Type B pancreatic cell (in vitro differentiated cells): ENCODE data around the gene CNNM2. TPM values are rescaled to one million over a fixed set of nuclear protein-coding genes. Genes with fewer than 3 reads are reported as not detected.
"Not testable (repeated sequence)": the region's sequence is repeated elsewhere in the genome, so short reads cannot be mapped to it uniquely, and the experiment has no call there.

ENCODE experiments used
- DNase-seq: peaks from one replicate; pipeline ENCODE4 v3.0.0; 2021; ENCODE audit warnings: mixed read lengths; ENCODE audit not compliant: unreplicated experiment; ENCODE audit errors: extremely low spot score
- H3K27ac Mint-ChIP-seq: 2 replicates; pipeline ENCODE4 v1.8.0; 2021; ENCODE audit warnings: mild to moderate bottlenecking, mixed read lengths
- H3K27me3 Mint-ChIP-seq: 2 replicates; pipeline ENCODE4 v1.8.0; 2021; ENCODE audit warnings: mixed read lengths
- H3K36me3 Mint-ChIP-seq: 2 replicates; pipeline ENCODE4 v1.8.0; 2021; ENCODE audit warnings: mixed read lengths
- H3K4me1 Mint-ChIP-seq: one replicate; pipeline ENCODE4 v1.8.0; 2021; ENCODE audit warnings: mixed read lengths; ENCODE audit not compliant: unreplicated experiment
- H3K4me3 Mint-ChIP-seq: 2 replicates; pipeline ENCODE4 v1.8.0; 2021; ENCODE audit warnings: mild to moderate bottlenecking, mixed read lengths
- H3K9me3 Mint-ChIP-seq: 2 replicates; pipeline ENCODE4 v1.8.0; 2021; ENCODE audit warnings: mixed read lengths
- total RNA-seq: library from RNA; stranded (reverse); gene quantifications from 2 replicates; pipeline ENCODE4 v1.2.1, GENCODE V29; 2021; ENCODE audit warnings: low replicate concordance
- TF ChIP-seq, protein P1 (sequence below): fragments of 200-600 bp; sonication (generic); conservative IDR thresholded peaks from 2 replicates; pipeline ENCODE4 v1.5.0; 2021; ENCODE audit warnings: antibody characterized with exemption, mild to moderate bottlenecking

CNNM2 gene
- total RNA-seq, 1 donor from 2014 or later, result 9.8 TPM

DNA sequence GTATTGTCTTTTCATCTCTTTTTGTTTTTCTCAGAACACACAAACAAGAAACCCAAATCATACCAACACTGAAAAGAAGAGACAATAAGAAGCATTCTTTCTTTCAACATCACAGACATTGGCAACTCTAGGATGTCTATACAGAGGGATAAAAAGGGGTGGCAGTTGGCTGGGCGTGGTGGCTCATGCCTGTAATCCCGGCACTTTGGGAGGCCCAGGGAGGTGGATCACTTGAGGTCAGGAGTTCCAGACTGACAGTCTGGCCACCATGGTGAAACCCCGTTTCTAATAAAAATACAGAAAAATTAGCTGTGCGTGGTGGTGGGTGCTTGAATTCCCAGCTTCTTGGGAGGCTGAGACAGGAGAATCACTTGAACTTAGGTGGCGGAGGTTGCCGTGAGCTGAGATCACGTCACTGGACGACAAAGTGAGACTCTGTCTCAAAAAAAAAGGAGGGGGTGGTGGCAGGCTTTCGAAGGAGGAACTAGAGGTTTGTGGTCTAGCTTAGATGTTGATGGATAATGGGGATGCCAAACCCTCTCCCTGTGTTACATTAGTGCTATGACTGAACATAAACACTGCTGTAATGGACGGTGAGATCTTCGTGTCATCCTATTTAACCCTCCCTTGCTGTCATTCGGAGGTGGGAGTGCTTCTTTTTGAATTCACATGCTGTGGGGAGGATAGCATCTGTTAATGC, 9.4 kb downstream of the CNNM2 start:
- Mint-ChIP-seq H3K27ac (no peak overlapping the region), H3K9me3 (peaks cover 5% of the 10 kb centered on the region), H3K27me3 (no peaks in the 10 kb centered on the region), H3K4me1 (peaks cover 8% of the 10 kb centered on the region), H3K4me3 (no peak overlapping the region), H3K36me3 (peaks cover 6% of the 10 kb centered on the region)
- TF ChIP-seq, protein P1, sequence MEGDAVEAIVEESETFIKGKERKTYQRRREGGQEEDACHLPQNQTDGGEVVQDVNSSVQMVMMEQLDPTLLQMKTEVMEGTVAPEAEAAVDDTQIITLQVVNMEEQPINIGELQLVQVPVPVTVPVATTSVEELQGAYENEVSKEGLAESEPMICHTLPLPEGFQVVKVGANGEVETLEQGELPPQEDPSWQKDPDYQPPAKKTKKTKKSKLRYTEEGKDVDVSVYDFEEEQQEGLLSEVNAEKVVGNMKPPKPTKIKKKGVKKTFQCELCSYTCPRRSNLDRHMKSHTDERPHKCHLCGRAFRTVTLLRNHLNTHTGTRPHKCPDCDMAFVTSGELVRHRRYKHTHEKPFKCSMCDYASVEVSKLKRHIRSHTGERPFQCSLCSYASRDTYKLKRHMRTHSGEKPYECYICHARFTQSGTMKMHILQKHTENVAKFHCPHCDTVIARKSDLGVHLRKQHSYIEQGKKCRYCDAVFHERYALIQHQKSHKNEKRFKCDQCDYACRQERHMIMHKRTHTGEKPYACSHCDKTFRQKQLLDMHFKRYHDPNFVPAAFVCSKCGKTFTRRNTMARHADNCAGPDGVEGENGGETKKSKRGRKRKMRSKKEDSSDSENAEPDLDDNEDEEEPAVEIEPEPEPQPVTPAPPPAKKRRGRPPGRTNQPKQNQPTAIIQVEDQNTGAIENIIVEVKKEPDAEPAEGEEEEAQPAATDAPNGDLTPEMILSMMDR, result no peak
- DNase-seq, result no peak

DNA sequence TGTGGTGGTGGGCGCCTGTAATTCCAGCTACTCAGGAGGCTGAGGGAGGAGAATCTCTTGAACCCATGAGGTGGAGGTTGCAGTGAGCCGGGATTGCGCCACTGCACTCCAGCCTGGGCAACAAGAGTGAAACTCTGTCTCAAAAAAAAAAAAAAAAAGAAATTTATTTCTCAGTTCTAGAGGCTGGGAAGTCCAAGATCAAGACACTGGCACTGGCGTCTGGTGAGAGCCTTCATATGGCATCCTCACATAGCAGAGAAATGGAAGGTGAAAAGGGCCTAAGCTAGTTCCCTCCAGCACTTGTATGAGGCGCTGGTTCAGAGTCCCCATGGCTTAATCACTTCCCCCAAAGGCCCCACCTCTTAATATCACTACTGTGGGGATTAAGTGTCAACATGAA, 10.3 kb downstream of the CNNM2 start:
- H3K36me3 Mint-ChIP-seq, H3K4me1 Mint-ChIP-seq, H3K27ac Mint-ChIP-seq, H3K4me3 Mint-ChIP-seq, H3K9me3 Mint-ChIP-seq, DNase-seq, H3K27me3 Mint-ChIP-seq: not testable (repeated sequence)

DNA sequence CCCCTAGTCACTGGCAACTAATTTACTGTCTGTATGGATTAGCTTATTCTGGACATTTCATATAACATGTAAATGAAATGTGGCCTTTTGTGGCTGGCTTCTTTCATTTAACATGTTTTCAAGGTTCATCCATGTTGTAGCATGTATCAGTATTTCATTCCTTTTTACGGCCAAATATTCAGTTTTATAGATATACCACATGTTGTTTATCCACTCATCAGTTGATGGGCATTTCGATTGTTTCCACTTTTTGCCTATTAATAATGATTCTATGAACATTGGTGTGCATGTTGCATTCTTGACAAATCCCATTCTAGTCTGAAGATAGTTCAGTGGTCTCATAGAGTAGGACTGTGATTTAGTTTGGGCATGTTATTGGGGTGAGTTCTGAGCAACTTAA, 12.6 kb downstream of the CNNM2 start:
- TF ChIP-seq, protein P1, result no peak
- peaks cover 7% of the 10 kb centered on the region for H3K36me3 Mint-ChIP-seq

DNA sequence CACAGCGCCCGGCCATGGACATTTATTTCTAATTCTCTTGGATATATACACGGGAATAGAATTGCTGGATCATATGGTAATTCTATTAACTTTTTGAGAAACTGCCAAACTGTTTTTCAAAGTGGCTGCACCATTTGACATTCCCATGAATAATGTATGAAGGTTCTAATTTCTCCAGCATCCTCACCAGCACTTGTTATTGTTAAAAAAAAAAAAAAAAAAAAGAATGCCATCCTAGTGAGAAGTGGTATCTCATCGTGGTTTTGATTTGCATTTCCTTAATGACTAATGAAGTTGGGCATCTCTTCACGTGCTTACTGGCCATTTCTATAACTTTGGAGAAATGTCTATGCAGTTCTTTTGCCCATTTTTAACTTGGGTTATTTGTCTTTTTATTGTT, 13.5 kb downstream of the CNNM2 start:
- no peak overlapping the region for H3K4me3 Mint-ChIP-seq
- TF ChIP-seq, protein P1, result no peak
- no peaks in the 10 kb centered on the region for H3K4me1 Mint-ChIP-seq
- H3K9me3 Mint-ChIP-seq, result peaks cover 5% of the 10 kb centered on the region
- no peak overlapping the region for H3K27ac Mint-ChIP-seq
- no peaks in the 10 kb centered on the region for H3K27me3 Mint-ChIP-seq
- H3K36me3 Mint-ChIP-seq, result peaks cover 7% of the 10 kb centered on the region
- no peak for DNase-seq

More for the DNA sequence above, 12.6 kb downstream of the CNNM2 start:
- Mint-ChIP-seq H3K27me3 (no peaks in the 10 kb centered on the region), H3K4me1 (no peaks in the 10 kb centered on the region), H3K27ac (no peak overlapping the region), H3K9me3 (peaks cover 5% of the 10 kb centered on the region), H3K4me3 (no peak overlapping the region)
- DNase-seq, result no peak

DNA sequence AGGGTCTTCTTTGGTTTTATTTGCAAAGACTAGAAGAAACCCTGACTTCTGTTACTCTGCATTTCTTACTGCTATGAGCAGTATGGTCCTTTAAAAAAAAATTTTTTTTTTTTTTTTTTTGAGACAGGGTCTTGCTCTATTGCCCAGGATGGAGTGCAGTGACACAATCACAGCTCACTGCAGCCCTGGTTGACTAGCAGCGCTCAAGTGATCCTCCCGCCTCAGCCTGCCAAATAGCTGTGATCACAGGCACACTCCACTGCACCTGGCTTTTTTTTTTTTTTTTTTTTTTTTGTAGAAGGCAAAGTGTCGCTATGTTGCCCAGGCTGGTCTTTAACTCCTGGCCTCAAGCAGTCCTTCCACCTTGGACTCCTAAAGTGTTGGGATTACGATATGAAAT, 17.4 kb downstream of the CNNM2 start:
- no peak for DNase-seq
- H3K27ac Mint-ChIP-seq, result no peak overlapping the region

DNA sequence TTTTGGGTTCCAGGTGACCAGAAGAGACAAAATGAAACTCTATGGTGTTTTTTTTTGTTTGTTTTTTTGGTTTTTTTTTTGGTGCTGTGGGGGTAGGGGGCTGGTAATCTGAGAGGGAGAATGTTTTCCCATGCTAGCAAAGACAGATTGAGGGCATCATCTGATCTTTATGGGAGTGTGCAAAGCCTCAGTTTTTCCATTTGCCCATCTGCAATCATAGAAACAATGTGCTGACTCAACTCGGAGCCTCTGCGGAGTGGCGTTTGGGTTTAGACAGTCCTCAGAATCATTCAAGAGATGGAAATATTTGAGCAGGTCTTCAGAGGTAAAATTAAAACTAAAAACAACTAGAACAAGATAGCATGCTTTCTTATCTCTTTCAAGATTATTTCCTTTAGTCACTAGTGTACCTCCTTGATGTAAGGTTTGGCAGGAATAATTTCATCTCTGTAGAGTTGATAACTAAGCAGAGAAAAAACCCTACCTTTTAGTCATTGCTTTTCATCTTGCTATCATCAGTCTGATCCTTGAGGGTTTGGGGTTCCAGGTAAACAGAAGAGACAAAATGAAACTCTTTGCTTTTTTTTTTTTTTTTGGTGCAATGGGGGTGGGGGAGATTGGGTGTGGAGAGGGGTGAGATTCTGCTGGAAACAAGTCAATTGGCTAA, 18.0 kb downstream of the CNNM2 start:
- Mint-ChIP-seq H3K9me3 (peaks cover under 1% of the 10 kb centered on the region), H3K4me1 (no peaks in the 10 kb centered on the region), H3K4me3 (no peak overlapping the region), H3K36me3 (peaks cover 3% of the 10 kb centered on the region), H3K27me3 (no peaks in the 10 kb centered on the region), H3K27ac (no peak overlapping the region)
- DNase-seq, result no peak
- TF ChIP-seq, protein P1, result no peak

More for the DNA sequence above, 17.4 kb downstream of the CNNM2 start:
- Mint-ChIP-seq H3K9me3 (peaks cover 5% of the 10 kb centered on the region), H3K36me3 (peaks cover 3% of the 10 kb centered on the region), H3K4me3 (no peak overlapping the region), H3K4me1 (no peaks in the 10 kb centered on the region), H3K27me3 (no peaks in the 10 kb centered on the region)
- TF ChIP-seq, protein P1, result no peak
